ENCODE measurements around the gene CRB2.

Gene CRB2

DNA sequence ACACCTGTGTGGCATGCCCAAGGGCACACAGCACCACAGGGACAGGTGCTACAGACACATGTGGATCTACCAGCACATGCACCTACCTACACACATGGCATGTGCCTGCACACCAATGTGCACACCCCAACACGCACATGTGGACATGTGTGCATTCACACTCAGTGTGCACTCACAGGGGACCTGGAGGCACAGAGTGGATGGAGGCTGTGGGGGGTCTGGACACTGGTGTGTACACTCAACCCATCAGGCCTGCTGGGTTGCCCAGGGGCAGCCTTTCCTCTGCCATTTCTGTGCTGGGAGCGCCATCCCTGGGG lies 1.7 kb downstream of the CRB2 start:
- Mint-ChIP-seq H3K9me3 (no peaks in the 10 kb centered on the region), H3K4me1 (peaks cover 34% of the 10 kb centered on the region), H3K27me3 (ENCODE audit: low read depth) (peaks cover 10% of the 10 kb centered on the region), H3K36me3 (ENCODE audit: low read depth) (no peaks in the 10 kb centered on the region), H3K27ac (peak overlapping the region in 1 of 3 experiments; percentile 64), H3K4me3 (peak overlapping the region; percentile 47 to 64 (median 52))
- TF ChIP-seq, protein P1, sequence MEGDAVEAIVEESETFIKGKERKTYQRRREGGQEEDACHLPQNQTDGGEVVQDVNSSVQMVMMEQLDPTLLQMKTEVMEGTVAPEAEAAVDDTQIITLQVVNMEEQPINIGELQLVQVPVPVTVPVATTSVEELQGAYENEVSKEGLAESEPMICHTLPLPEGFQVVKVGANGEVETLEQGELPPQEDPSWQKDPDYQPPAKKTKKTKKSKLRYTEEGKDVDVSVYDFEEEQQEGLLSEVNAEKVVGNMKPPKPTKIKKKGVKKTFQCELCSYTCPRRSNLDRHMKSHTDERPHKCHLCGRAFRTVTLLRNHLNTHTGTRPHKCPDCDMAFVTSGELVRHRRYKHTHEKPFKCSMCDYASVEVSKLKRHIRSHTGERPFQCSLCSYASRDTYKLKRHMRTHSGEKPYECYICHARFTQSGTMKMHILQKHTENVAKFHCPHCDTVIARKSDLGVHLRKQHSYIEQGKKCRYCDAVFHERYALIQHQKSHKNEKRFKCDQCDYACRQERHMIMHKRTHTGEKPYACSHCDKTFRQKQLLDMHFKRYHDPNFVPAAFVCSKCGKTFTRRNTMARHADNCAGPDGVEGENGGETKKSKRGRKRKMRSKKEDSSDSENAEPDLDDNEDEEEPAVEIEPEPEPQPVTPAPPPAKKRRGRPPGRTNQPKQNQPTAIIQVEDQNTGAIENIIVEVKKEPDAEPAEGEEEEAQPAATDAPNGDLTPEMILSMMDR (IDR thresholded peaks at IDR 0.05; ENCODE audit: unreplicated experiment in 3 of 3), result no peak

DNA sequence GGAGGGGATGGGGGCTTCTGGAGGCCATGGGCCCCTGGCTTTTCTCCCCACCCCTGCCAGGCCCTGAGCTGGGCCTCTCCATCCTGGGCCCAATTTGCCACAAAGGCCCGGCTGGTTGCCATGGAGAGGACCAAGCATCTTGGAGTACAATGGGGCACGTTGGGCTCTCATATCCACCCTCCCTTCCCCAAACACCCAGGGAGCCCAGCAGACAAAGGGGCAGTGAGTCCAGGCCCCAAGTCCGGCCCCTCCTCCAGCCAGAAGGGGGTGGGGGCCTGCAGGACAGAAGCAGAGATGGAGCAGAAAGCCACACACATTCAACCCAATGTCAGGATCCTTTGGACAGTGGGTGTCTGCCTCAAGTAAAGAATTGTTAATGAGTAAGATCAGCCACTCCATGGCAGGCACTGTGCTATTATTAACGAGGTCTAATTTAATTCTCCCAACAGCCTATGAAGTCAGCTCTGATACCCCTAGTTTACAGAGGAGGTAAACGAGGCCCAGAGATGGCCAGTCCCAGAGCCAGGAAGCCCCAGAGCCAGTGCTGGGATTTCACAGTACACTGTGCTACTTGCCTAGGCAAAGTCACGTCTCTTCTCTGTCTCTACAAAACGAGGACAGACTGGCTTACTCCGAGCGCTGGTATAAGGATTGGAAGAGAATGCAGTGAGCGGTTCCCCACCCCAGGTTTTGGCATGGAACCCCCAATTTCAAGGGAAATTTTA lies 2.3 kb downstream of the CRB2 start:
- peaks cover 8% of the 10 kb centered on the region for H3K27me3 Mint-ChIP-seq (ENCODE audit: low read depth)
- peak overlapping the region in 2 of 3 experiments; percentile 40 to 59 for H3K4me3 Mint-ChIP-seq
- no peaks in the 10 kb centered on the region for H3K36me3 Mint-ChIP-seq (ENCODE audit: low read depth)
- TF ChIP-seq, protein P1 (IDR thresholded peaks at IDR 0.05; ENCODE audit: unreplicated experiment in 3 of 3), result no peak
- H3K27ac Mint-ChIP-seq, result peak overlapping the region; percentile 66 to 97 (median 77)
- H3K9me3 Mint-ChIP-seq, result no peaks in the 10 kb centered on the region
- H3K4me1 Mint-ChIP-seq, result peaks cover 34% of the 10 kb centered on the region

DNA sequence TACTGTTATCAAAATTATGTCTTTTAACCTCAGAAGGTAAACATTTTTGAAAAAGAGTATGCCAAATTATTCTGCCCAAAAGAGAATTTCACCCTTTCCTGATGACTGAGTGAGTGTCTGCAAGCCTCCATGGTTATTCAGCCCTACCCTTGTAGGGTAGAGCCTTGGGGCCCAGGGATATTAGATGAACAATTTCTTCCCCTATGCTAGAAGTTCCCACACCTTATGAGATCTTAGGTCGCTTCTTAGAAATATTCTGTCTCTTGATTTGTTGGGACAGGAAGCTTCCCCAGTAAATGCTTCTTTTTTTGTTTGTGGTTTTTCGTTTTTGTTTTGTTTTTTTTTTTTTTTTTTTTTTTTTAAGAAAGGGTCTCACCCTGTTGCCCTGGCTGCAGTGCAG lies 3.1 kb downstream of the CRB2 start:
- Mint-ChIP-seq H3K4me3 (peak overlapping the region in 2 of 3 experiments; percentile 30 to 59), H3K36me3 (ENCODE audit: low read depth) (no peaks in the 10 kb centered on the region), H3K27me3 (ENCODE audit: low read depth) (peaks cover 8% of the 10 kb centered on the region), H3K9me3 (no peaks in the 10 kb centered on the region), H3K27ac (peak overlapping the region in 2 of 3 experiments; percentile 66 to 97), H3K4me1 (peaks cover 40% of the 10 kb centered on the region)
- TF ChIP-seq, protein P1 (IDR thresholded peaks at IDR 0.05; ENCODE audit: unreplicated experiment in 3 of 3), result no peak

DNA sequence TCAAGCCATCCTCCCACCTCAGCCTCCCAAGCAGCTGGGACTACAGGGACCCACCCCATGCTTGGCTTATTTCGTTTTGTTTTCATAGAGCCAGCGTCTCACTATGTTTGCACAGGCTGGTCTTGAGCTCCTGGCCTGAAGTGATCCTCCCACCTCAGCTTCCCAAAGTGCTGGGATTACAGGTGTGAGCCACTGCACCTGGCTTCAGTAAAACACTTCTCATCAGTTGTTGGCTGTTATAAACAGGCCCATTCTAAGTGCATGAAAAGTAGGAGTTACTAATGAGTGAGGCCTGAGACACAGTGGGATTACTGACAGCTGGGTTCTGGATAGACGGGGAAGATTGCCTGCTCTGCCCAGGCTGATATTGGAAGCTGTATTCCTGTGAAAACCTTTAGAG lies 3.5 kb downstream of the CRB2 start:
- Mint-ChIP-seq H3K27ac (peak overlapping the region; percentile 37 to 97 (median 91)), H3K36me3 (ENCODE audit: low read depth) (no peaks in the 10 kb centered on the region), H3K9me3 (no peaks in the 10 kb centered on the region), H3K27me3 (ENCODE audit: low read depth) (peaks cover 8% of the 10 kb centered on the region), H3K4me1 (peaks cover 43% of the 10 kb centered on the region), H3K4me3 (peak overlapping the region in 2 of 3 experiments; percentile 6 to 51)
- TF ChIP-seq, protein P1 (IDR thresholded peaks at IDR 0.05; ENCODE audit: unreplicated experiment in 3 of 3), result no peak

DNA sequence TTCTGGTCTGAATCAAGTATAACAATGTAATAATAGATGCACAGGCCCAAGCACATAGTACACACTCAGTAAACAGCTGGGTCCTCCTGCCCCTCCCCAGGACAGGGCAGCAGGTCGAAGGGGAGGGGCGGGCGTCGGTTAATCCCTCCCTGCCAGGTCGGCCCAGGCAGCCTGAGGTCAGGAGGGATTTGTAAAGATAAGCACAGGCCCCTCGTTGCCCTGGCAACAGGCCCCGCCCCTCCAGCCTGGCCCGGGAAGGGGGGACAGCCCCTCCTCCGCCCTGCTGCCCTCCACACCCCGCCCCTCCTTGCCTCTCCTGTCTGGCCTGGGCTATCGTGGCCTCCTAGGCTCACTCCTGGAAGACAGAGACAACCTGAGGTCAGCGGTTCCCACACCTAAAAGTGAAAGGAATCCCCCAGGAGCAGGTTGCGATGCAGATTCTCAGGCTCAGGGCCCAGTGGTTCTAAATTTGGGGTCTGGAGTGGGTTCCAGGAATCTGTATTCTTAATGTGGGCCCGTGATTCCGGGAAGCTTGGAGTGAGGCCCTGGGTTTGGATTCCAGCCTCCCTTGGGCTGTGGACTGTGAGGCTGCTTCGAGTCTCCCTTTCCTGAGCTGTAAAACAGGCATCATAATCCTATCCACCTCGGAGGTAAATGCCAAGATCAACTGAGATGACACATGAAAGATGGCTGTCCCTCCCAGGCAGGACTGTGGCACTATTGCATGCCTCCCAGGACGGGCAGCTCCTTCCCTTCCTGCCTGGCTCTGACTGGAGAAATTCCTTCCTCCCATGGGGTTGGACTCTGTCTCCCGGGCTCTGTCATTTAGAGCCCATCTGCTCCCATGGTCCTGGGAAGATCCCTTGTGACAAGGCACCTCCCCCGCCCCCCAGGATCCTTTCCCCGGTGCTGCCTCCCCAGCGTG lies 4.4 kb downstream of the CRB2 start:
- Mint-ChIP-seq H3K27ac (peak overlapping the region; percentile 37 to 97 (median 91)), H3K9me3 (no peaks in the 10 kb centered on the region), H3K4me1 (peaks cover 41% of the 10 kb centered on the region), H3K36me3 (ENCODE audit: low read depth) (peaks cover 3% of the 10 kb centered on the region), H3K27me3 (ENCODE audit: low read depth) (peaks cover 10% of the 10 kb centered on the region), H3K4me3 (peak overlapping the region in 2 of 3 experiments; percentile 27 to 52)
- TF ChIP-seq, protein P1 (IDR thresholded peaks at IDR 0.05; ENCODE audit: unreplicated experiment in 3 of 3), result no peak
